Measurements from ENCODE around the gene TRIM59.

The TRIM59 gene

Small RNA genes within 50 kb of the gene (microRNA-seq; reads per million reads assigned to microRNA genes)
- gene MIR15B (3,554 reads per million, percentile 94 among the genes with 10 or more reads in this experiment), gene MIR16-2 (1,821 reads per million, percentile 91 among the genes with 10 or more reads in this experiment)
